Liver (tissue), 9 donors: ENCODE measurements around the gene GRK2. TPM values are rescaled to one million over a fixed set of nuclear protein-coding genes. Genes with fewer than 3 reads are reported as not detected.

Experiments used
- DNase-seq: peaks from one replicate; pipeline ENCODE4 v3.0.0-alpha.2; 2017; ENCODE audit warnings: low spot score
- H3K27ac ChIP-seq, 2 donors: one replicate each; pipeline ENCODE4 v1.7.0; 2013; ENCODE audit warnings: inconsistent platforms in 2 of 2, low read length in 2 of 2, control low read depth in 1 of 2, low read depth in 1 of 2, mild to moderate bottlenecking in 1 of 2
- H3K27me3 ChIP-seq, 4 donors: one replicate each; pipeline versions ENCODE4 v1.6.1 to v1.7.0; 2013; ENCODE audit warnings: low read length in 3 of 4, inconsistent platforms in 1 of 4, mild to moderate bottlenecking in 1 of 4, moderate library complexity in 1 of 4; ENCODE audit not compliant: control insufficient read depth in 4 of 4, insufficient read depth in 4 of 4
- H3K36me3 ChIP-seq, 4 donors: one replicate each; pipeline versions ENCODE4 v1.6.1 to v1.7.0; 2013; ENCODE audit warnings: low read length in 3 of 4, mild to moderate bottlenecking in 3 of 4, low read depth in 1 of 4, moderate library complexity in 1 of 4; ENCODE audit not compliant: control insufficient read depth in 4 of 4, insufficient read depth in 3 of 4
- H3K4me1 ChIP-seq, 4 donors: one replicate each; pipeline versions ENCODE4 v1.6.1 to v1.7.0; 2013; ENCODE audit warnings: low read length in 3 of 4, mild to moderate bottlenecking in 3 of 4, moderate library complexity in 1 of 4; ENCODE audit not compliant: control insufficient read depth in 4 of 4, insufficient read depth in 4 of 4
- H3K4me3 ChIP-seq, 3 donors: one replicate each; pipeline versions ENCODE4 v1.6.1 to v1.7.0; 2013; ENCODE audit warnings: low read length in 3 of 3, control low read depth in 1 of 3, low read depth in 1 of 3, mild to moderate bottlenecking in 1 of 3
- H3K9ac ChIP-seq, 2 donors: one replicate each; pipeline ENCODE4 v1.7.0; 2013; ENCODE audit warnings: low read length in 2 of 2, mild to moderate bottlenecking in 2 of 2, moderate library complexity in 2 of 2, control low read depth in 1 of 2, low read depth in 1 of 2
- H3K9me3 ChIP-seq, 4 donors: one replicate each; pipeline versions ENCODE4 v1.6.1 to v1.7.0; 2013; ENCODE audit warnings: low read length in 3 of 4; ENCODE audit not compliant: control insufficient read depth in 4 of 4
- ATF3 ChIP-seq: IDR thresholded peaks from 2 replicates; pipeline ENCODE4 v1.6.1; 2016; ENCODE audit warnings: antibody characterized with exemption
- CTCF ChIP-seq: fragments of 150-350 bp; IDR thresholded peaks from 2 replicates; pipeline ENCODE4 v1.5.1; 2017; ENCODE audit warnings: improper control_type of control experiment, low read depth, low read length; ENCODE audit not compliant: missing input control
- FOXA2 ChIP-seq: IDR thresholded peaks from 2 replicates; pipeline ENCODE4 v1.6.1; 2016; ENCODE audit warnings: antibody characterized with exemption
- GABPA ChIP-seq, 2 donors: IDR thresholded peaks in 1 of 2; conservative IDR thresholded peaks in 1 of 2; 2 replicates each; pipeline ENCODE4 v1.6.1; 2016; ENCODE audit warnings: antibody characterized with exemption in 2 of 2, mild to moderate bottlenecking in 1 of 2, moderate library complexity in 1 of 2
- HNF4A ChIP-seq, 2 donors: conservative IDR thresholded peaks; 2 replicates each; pipeline ENCODE4 v1.6.1; 2016; ENCODE audit warnings: antibody characterized with exemption in 2 of 2, mild to moderate bottlenecking in 2 of 2
- NR2F2 ChIP-seq: IDR thresholded peaks from 2 replicates; pipeline ENCODE4 v1.6.1; 2016; ENCODE audit warnings: antibody characterized with exemption
- RAD21 ChIP-seq, 2 donors: IDR thresholded peaks; 2 replicates each; pipeline ENCODE4 v1.6.1; 2016; ENCODE audit warnings: antibody characterized with exemption in 2 of 2, mild to moderate bottlenecking in 2 of 2
- REST ChIP-seq: IDR thresholded peaks from 2 replicates; pipeline ENCODE4 v1.6.1; 2016; ENCODE audit warnings: antibody characterized with exemption, mild to moderate bottlenecking
- SP1 ChIP-seq: IDR thresholded peaks from 2 replicates; pipeline ENCODE4 v1.6.1; 2018; ENCODE audit warnings: antibody characterized with exemption, mild to moderate bottlenecking
- YY1 ChIP-seq: IDR thresholded peaks from 2 replicates; pipeline ENCODE4 v1.6.1; 2016; ENCODE audit warnings: antibody characterized with exemption, mild to moderate bottlenecking
- ZBTB33 ChIP-seq: IDR thresholded peaks from 2 replicates; pipeline ENCODE4 v1.6.1; 2016; ENCODE audit warnings: antibody characterized with exemption
- WGBS: extraction: QIAGEN DNeasy Blood & Tissue Kit; methylation state at CpG from one replicate; pipeline ENCODE4 v1.1.7; 2013; 5-methylcytosine and 5-hydroxymethylcytosine counted together
- polyA plus RNA-seq, 2 donors: library from polyadenylated mRNA; stranded (reverse) in 1 of 2; unstranded in 1 of 2; fragments of 200-250 nt in 1 of 2; fragments of >200 nt in 1 of 2; fragmentation: Nextera tagmentation in 1 of 2; extraction: Ambion mirVana in 1 of 2; gene quantifications; one replicate each; pipeline versions ENCODE4 v1.2.1 to v1.2.3, GENCODE V29; 2013 to 2015
- total RNA-seq, 2 donors: library from RNA; depleted of rRNA; stranded (reverse); fragments of >200 nt; gene quantifications; one replicate each; pipeline ENCODE4 v1.2.3, GENCODE V29; 2014
- donor health status: healthy.
- donor health status: healthy.
- donor health status: healthy.
- donor health status: healthy.
- donor health status: healthy.

The GRK2 gene
- total and polyA plus RNA-seq, 4 donors, result 13.4 to 41.4 (median 31.7) TPM

- H3K27me3 ChIP-seq, result no peaks in the 10 kb centered on the region
- peaks cover 8 to 33% (median 18%) of the 10 kb centered on the region in 4 donors for H3K36me3 ChIP-seq
- WGBS, result 75% methylated on average over 14 of the region's 14 CpGs
- no peak for DNase-seq
- peak overlapping the region; percentile 13 to 51 for H3K9ac ChIP-seq
- H3K9me3 ChIP-seq, result no peaks in the 10 kb centered on the region
- H3K4me1 ChIP-seq, result peaks cover 0 to 24% (median 14%) of the 10 kb centered on the region in 4 donors
- no peak overlapping the region for H3K4me3 ChIP-seq
- peak overlapping the region; percentile 88 to 94 for H3K27ac ChIP-seq
- TF ChIP-seq RAD21 (IDR thresholded peaks at IDR 0.05), result no peak
- TF ChIP-seq HNF4A (conservative IDR thresholded peaks at IDR 0.05), result no peak
- no peak for TF ChIP-seq FOXA2
- TF ChIP-seq ZBTB33, result no peak
- no peak for TF ChIP-seq ATF3
- TF ChIP-seq SP1, result no peak
- no peak for TF ChIP-seq NR2F2
Measured at GRCh38 chr11:67287355-67288197, 21.3 kb downstream of the GRK2 start.

GRCh38 chr11:67288198-67288451, 21.9 kb downstream of the GRK2 start:
- Histone ChIP-seq H3K27me3 (no peaks in the 10 kb centered on the region), H3K9me3 (no peaks in the 10 kb centered on the region), H3K36me3 (peaks cover 3 to 27% (median 13%) of the 10 kb centered on the region in 4 donors), H3K4me3 (no peak overlapping the region), H3K4me1 (peaks cover 0 to 24% (median 14%) of the 10 kb centered on the region in 4 donors), H3K9ac (peak overlapping the region; percentile 13 to 51), H3K27ac (peak overlapping the region; percentile 88 to 94)
- WGBS, result 57% methylated on average over 4 of the region's 4 CpGs
- no peak for DNase-seq
- TF ChIP-seq CTCF (peak; percentile 4), YY1 (no peak)

GRCh38 chr11:67288452-67289225, 22.4 kb downstream of the GRK2 start:
- Histone ChIP-seq H3K4me3 (peak overlapping the region; percentile 23 to 86 (median 36)), H3K9me3 (no peaks in the 10 kb centered on the region), H3K4me1 (peaks cover 0 to 24% (median 14%) of the 10 kb centered on the region in 4 donors), H3K9ac (peak overlapping the region in 1 of 2 donors; percentile 50), H3K36me3 (peaks cover 2 to 22% (median 10%) of the 10 kb centered on the region in 4 donors), H3K27me3 (no peaks in the 10 kb centered on the region), H3K27ac (peak overlapping the region; percentile 88 to 94)
- peak; percentile 81 for DNase-seq
- under 1% methylated on average over 87 of the region's 87 CpGs for WGBS
- TF ChIP-seq SP1 (peak; percentile 60), RAD21 (IDR thresholded peaks at IDR 0.05) (peak in 1 of 2 donors; percentile 43), CTCF (peak; percentile 35), REST (no peak), ZBTB33 (no peak), GABPA (IDR thresholded peaks at IDR 0.05 in 1 of 2, conservative IDR thresholded peaks at IDR 0.05 in 1 of 2) (peak; percentile 75 to 89), YY1 (peak; percentile 72), FOXA2 (no peak)
